Ovary (tissue), 3 donors: ENCODE results near the gene GJC3.
"Not testable (repeated sequence)": the region's sequence is repeated elsewhere in the genome, so short reads cannot be mapped to it uniquely, and the experiment has no call there.

Experiments used
- EP300 ChIP-seq: sonication (generic); formaldehyde crosslinking; IDR thresholded peaks from one replicate; pipeline ENCODE4 v1.6.1; 2017; ENCODE audit warnings: antibody characterized with exemption
- POLR2A ChIP-seq: fragments of 450-650 bp; IDR thresholded peaks from one replicate; pipeline ENCODE4 v1.6.1; 2017; ENCODE audit warnings: antibody characterized with exemption, mild to moderate bottlenecking, moderate library complexity
- TF ChIP-seq, protein P1 (sequence below), 3 donors: fragments of 450-650 bp in 2 of 3; fragments of 200-600 bp in 1 of 3; IDR thresholded peaks; one replicate each; pipeline versions ENCODE4 v1.5.1 to v1.8.0; 2016 to 2022; ENCODE audit warnings: antibody characterized with exemption in 3 of 3, mild to moderate bottlenecking in 1 of 3
- donor health status: DM: no; HTN: no; CAD: no.

DNA sequence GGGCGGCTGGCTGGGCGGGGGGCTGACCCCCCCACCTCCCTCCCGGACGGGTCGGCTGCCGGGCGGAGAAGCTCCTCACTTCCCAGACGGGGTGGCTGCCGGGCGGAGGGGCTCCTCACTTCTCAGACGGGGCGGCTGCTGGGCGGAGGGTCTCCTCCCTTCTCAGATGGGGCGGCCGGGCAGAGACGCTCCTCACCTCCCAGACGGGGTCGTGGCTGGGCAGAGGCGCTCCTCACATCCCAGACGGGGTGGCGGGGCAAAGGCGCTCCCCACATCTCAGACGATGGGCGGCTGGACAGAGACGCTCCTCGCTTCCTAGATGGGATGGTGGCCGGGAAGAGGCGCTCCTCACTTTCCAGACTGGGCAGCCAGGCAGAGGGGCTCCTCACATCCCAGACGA lies 41.1 kb downstream of the GJC3 start:
- TF ChIP-seq, protein P1, sequence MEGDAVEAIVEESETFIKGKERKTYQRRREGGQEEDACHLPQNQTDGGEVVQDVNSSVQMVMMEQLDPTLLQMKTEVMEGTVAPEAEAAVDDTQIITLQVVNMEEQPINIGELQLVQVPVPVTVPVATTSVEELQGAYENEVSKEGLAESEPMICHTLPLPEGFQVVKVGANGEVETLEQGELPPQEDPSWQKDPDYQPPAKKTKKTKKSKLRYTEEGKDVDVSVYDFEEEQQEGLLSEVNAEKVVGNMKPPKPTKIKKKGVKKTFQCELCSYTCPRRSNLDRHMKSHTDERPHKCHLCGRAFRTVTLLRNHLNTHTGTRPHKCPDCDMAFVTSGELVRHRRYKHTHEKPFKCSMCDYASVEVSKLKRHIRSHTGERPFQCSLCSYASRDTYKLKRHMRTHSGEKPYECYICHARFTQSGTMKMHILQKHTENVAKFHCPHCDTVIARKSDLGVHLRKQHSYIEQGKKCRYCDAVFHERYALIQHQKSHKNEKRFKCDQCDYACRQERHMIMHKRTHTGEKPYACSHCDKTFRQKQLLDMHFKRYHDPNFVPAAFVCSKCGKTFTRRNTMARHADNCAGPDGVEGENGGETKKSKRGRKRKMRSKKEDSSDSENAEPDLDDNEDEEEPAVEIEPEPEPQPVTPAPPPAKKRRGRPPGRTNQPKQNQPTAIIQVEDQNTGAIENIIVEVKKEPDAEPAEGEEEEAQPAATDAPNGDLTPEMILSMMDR (IDR thresholded peaks at IDR 0.05): not testable (repeated sequence)
- not testable (repeated sequence) for TF ChIP-seq POLR2A, EP300
